ENCODE measurements around the gene MYL1. TPM values are rescaled to one million over a fixed set of nuclear protein-coding genes. Genes with fewer than 3 reads are reported as not detected.

The MYL1 gene
- total RNA-seq (2014; rRNA removed; shearing (Covaris generic)), result not detected in 2 replicates

GRCh38 chr2:210315015-210315788, at the start of gene MYL1:
TSS of gene MYL1 (minus strand) at chr2:210315174. CDS start at chr2:210315042, 132 bp downstream.

Small RNA genes within 50 kb of the gene (small RNA-seq; reads per million reads assigned to genes)
- not detected for gene RF00019

Other genes starting within 250 kb of the MYL1 start
- gene KANSL1L, start 143.8 kb downstream of the MYL1 start, total RNA-seq (2014; rRNA removed; shearing (Covaris generic)), result 5.7 and 7.7 TPM in 2 replicates
- 0.08 and 0.23 TPM in 2 replicates for gene ACADL, start 89.7 kb downstream of the MYL1 start, total RNA-seq (2014; rRNA removed; shearing (Covaris generic))
- gene LANCL1, start 161.6 kb upstream of the MYL1 start, total RNA-seq (2014; rRNA removed; shearing (Covaris generic)), result 15.2 and 20.4 TPM in 2 replicates
- 11.1 and 11.3 TPM in 2 replicates for gene CPS1, start 241.4 kb upstream of the MYL1 start, total RNA-seq (2014; rRNA removed; shearing (Covaris generic))